Stimulated activated CD8-positive, alpha-beta memory T cell treated with anti-CD3 and anti-CD28 coated beads, Interleukin-7, amount 100 ng/mL, for 48 hours (primary cell): ENCODE results near the gene ASTN2.
A peak's percentile ranks its signal among the peaks of the same experiment; 100 is the strongest.

Source experiments
- DNase-seq, 2 donors: peaks; one replicate each; pipeline ENCODE4 v3.0.0-alpha.2; 2020; ENCODE audit warnings: low read depth in 1 of 2; ENCODE audit errors: extremely low read depth in 1 of 2

Gene ASTN2

GRCh38 chr9:116501871-116502270, 913.0 kb downstream of the ASTN2 start:
- no peak for DNase-seq

GRCh38 chr9:116499986-116500871, 914.6 kb downstream of the ASTN2 start:
- no peak for DNase-seq

GRCh38 chr9:116499434-116499833, 915.4 kb downstream of the ASTN2 start:
- DNase-seq = no peak

GRCh38 chr9:116497095-116497890, 917.6 kb downstream of the ASTN2 start:
- no peak for DNase-seq

- DNase-seq = no peak
Observed at GRCh38 chr9:116496167-116496566, 918.7 kb downstream of the ASTN2 start.

GRCh38 chr9:116495725-116496124, 919.1 kb downstream of the ASTN2 start:
- DNase-seq = no peak

GRCh38 chr9:116494815-116495634, 919.8 kb downstream of the ASTN2 start:
- DNase-seq = peak in 1 of 2 donors; percentile 11

GRCh38 chr9:116493183-116493860, 921.5 kb downstream of the ASTN2 start:
- no peak for DNase-seq

- DNase-seq = no peak
Observed at GRCh38 chr9:116491659-116492058, 923.2 kb downstream of the ASTN2 start.

GRCh38 chr9:116491219-116491618, 923.6 kb downstream of the ASTN2 start:
- no peak for DNase-seq

GRCh38 chr9:116490321-116490720, 924.5 kb downstream of the ASTN2 start:
- DNase-seq = no peak

- DNase-seq = no peak
Observed at GRCh38 chr9:116488373-116488772, 926.5 kb downstream of the ASTN2 start.

- DNase-seq = no peak
Observed at GRCh38 chr9:116484492-116485061, 930.3 kb downstream of the ASTN2 start.

GRCh38 chr9:116483622-116484491, 931.0 kb downstream of the ASTN2 start:
- DNase-seq = no peak

GRCh38 chr9:116482740-116483139, 932.1 kb downstream of the ASTN2 start:
- DNase-seq = no peak

GRCh38 chr9:116480700-116481099, 934.2 kb downstream of the ASTN2 start:
- DNase-seq = no peak

- DNase-seq = no peak
Observed at GRCh38 chr9:116479967-116480366, 934.9 kb downstream of the ASTN2 start.

GRCh38 chr9:116479056-116479544, 935.8 kb downstream of the ASTN2 start:
- no peak for DNase-seq

- no peak for DNase-seq
Observed at GRCh38 chr9:116477584-116478141, 937.2 kb downstream of the ASTN2 start.
